Lower lobe of right lung (tissue), 2 donors: ENCODE data around the gene LIN9. TPM values are rescaled to one million over a fixed set of nuclear protein-coding genes. Genes with fewer than 3 reads are reported as not detected.
"Not testable (repeated sequence)": the region's sequence is repeated elsewhere in the genome, so short reads cannot be mapped to it uniquely, and the experiment has no call there.

ENCODE experiments used
- ATAC-seq, 2 donors: fragments of 200-7000 bp; cut with Tn5 transposase; one replicate each; pipeline ENCODE4 v1.9.1; 2020 to 2022; ENCODE audit warnings: mild to moderate bottlenecking in 2 of 2, moderate library complexity in 2 of 2
- DNase-seq: peaks from one replicate; pipeline ENCODE4 v3.0.0-alpha.2; 2020
- H3K27ac ChIP-seq: fragments of 200-600 bp; one replicate; pipeline ENCODE4 v1.8.0; 2022
- H3K27me3 ChIP-seq: fragments of 200-600 bp; one replicate; pipeline ENCODE4 v1.8.0; 2022; ENCODE audit warnings: low read depth
- H3K36me3 ChIP-seq: fragments of 200-600 bp; one replicate; pipeline ENCODE4 v1.8.0; 2022; ENCODE audit warnings: mild to moderate bottlenecking
- H3K4me1 ChIP-seq: fragments of 200-600 bp; one replicate; pipeline ENCODE4 v1.8.0; 2022
- H3K4me3 ChIP-seq: fragments of 200-600 bp; one replicate; pipeline ENCODE4 v1.8.0; 2022; ENCODE audit warnings: mild to moderate bottlenecking
- H3K9me3 ChIP-seq: fragments of 200-600 bp; one replicate; pipeline ENCODE4 v1.8.0; 2022
- intact Hi-C: fragments of 100-400 bp; cut with DNase I; formaldehyde crosslinking; loops from one replicate; pipeline ENCODE4 v1.11.0; 2022
- total RNA-seq: library from RNA; stranded (reverse); fragmentation: NEBNext Ultra II Directional; extraction: Animal tissue kit (Norgen Biotek cat#: 25700); gene quantifications from one replicate; pipeline ENCODE4 v1.2.1, GENCODE V29; 2021
- TF ChIP-seq, protein P1 (sequence below): fragments of 200-600 bp; IDR thresholded peaks from one replicate; pipeline ENCODE4 v1.8.0; 2022; ENCODE audit warnings: antibody characterized with exemption, mild to moderate bottlenecking
- donor health status: DM: no; HTN: yes; CAD: no; lungs with severe emphysema.

The LIN9 gene
- total RNA-seq, 1 donor from 2014 or later: 3.5 TPM

DNA sequence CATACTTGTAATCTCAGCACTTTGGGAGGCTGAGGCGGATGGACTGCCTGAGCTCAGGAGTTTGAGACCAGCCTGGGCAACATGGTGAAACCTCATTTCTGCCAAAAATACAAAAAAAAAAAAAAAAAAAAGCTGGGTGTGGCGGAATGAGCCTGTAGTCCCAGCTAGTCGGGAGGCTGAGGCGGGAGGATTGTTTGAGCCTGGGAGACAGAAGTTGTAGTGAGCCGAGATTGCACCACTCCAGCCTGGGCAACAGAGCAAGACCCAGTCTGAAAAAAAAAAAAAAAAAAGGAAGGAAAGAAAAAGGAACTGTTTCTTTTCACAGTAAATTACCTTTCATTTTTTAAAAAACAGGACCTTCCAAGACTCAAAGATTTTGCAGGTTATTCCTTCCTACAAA is 29.5 kb downstream of the LIN9 start:
- Histone ChIP-seq H3K4me3 (no peak overlapping the region), H3K27ac (no peak overlapping the region), H3K9me3 (no peaks in the 10 kb centered on the region), H3K36me3 (no peaks in the 10 kb centered on the region), H3K27me3 (no peaks in the 10 kb centered on the region), H3K4me1 (no peaks in the 10 kb centered on the region)
- TF ChIP-seq, protein P1, sequence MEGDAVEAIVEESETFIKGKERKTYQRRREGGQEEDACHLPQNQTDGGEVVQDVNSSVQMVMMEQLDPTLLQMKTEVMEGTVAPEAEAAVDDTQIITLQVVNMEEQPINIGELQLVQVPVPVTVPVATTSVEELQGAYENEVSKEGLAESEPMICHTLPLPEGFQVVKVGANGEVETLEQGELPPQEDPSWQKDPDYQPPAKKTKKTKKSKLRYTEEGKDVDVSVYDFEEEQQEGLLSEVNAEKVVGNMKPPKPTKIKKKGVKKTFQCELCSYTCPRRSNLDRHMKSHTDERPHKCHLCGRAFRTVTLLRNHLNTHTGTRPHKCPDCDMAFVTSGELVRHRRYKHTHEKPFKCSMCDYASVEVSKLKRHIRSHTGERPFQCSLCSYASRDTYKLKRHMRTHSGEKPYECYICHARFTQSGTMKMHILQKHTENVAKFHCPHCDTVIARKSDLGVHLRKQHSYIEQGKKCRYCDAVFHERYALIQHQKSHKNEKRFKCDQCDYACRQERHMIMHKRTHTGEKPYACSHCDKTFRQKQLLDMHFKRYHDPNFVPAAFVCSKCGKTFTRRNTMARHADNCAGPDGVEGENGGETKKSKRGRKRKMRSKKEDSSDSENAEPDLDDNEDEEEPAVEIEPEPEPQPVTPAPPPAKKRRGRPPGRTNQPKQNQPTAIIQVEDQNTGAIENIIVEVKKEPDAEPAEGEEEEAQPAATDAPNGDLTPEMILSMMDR: no peak
- intact Hi-C loops: no loop called here
- DNase-seq (no peak), ATAC-seq (no peak)

DNA sequence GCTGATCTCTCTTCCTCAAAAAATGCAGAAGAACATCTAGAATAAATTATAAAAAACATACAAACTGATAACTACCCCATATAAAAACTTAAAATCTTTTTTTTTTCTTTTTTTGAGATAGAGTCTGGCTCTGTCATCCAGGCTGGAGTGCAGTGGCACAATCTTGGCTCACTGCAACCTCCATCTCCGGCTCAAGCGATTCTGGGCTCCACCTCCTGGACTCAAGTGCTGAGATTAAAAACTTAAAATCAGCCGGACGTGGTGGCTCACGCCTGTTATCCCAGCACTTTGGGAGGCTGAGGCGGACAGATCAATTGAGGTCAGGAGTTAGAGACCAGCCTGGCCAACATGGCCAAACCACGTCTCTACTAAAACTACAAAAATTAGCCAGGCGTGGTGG is 31.1 kb downstream of the LIN9 start:
- intact Hi-C loops: no loop called here
- Histone ChIP-seq H3K4me3 (no peak overlapping the region), H3K27me3 (no peaks in the 10 kb centered on the region), H3K36me3 (no peaks in the 10 kb centered on the region), H3K4me1 (no peaks in the 10 kb centered on the region), H3K27ac (no peak overlapping the region), H3K9me3 (no peaks in the 10 kb centered on the region)
- DNase-seq: no peak
- TF ChIP-seq, protein P1: no peak
- no peak for ATAC-seq

DNA sequence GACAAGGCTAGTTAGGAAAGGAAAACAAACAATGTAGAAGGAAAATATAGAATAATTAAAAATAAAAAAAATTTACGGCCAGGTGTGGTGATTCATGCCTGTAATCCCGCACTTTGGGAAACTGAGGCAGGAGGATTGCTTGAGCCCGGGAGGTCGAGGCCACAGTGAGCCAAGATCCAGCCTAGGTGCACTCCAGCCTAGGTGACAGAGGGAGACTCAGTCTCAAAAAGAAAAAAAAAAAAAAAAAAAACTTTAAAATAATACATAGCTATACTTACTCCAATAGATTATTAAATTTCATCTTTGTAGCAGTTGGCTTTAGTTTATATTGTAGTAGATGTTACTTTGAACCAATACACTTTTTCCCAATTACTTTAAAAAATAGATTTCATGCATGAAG is 32.0 kb downstream of the LIN9 start:
- H3K27me3 ChIP-seq: no peaks in the 10 kb centered on the region
- no peaks in the 10 kb centered on the region for H3K36me3 ChIP-seq
- ATAC-seq (no peak), DNase-seq (no peak)
- TF ChIP-seq, protein P1: no peak
- no peak overlapping the region for H3K4me3 ChIP-seq
- no peaks in the 10 kb centered on the region for H3K9me3 ChIP-seq
- H3K27ac ChIP-seq: no peak overlapping the region
- no peaks in the 10 kb centered on the region for H3K4me1 ChIP-seq
- intact Hi-C loops: no loop called here

DNA sequence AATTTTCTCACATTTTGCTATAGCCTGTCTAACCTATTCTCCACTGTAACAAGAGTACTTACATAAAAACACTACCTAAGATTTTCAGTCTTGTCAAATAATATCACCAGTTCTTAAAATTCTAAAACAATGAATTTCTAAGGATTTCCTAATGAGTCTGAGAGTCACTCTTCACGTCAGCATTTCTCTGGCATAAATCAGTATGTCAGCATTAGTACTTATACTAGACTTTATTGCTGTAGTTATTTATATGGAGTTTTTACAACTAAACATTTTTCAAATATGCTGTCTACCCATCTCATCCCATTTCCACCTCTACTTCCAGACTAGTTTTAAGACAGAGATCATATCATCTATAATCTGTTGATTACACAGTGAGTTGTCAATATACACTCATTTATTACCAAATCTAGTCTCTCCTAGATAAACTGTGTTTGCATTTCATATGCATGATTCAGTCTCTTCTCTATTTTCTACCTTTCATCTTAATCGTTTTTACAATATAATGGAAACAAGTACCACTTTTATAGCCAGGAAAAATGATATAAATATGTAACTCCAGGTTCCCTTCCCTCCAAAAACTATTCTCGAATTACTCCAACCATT is 32.8 kb downstream of the LIN9 start:
- H3K4me3 ChIP-seq: no peak overlapping the region
- TF ChIP-seq, protein P1: no peak
- no peak for ATAC-seq
- H3K4me1 ChIP-seq: no peaks in the 10 kb centered on the region
- H3K27me3 ChIP-seq: no peaks in the 10 kb centered on the region
- DNase-seq: no peak
- intact Hi-C loops: no loop called here
- no peaks in the 10 kb centered on the region for H3K36me3 ChIP-seq
- no peaks in the 10 kb centered on the region for H3K9me3 ChIP-seq
- no peak overlapping the region for H3K27ac ChIP-seq

DNA sequence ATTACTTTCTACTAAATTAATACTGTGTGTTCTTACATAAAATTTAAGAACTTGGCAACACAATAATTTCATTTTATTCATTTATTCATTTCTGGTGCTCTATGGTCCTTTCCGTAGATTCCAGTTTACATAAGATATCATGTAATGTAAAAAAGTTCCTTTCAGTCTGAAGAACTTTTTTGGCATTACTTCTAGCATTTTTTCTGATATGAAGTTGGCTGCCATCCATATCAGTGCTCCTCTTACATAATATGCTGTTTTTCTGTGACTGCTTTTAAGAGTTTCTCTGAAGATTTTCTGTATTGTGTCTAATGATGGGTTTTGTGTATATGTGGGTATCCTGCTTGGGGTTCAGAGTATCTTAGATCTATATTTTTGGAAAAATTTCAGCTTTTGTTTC is 34.8 kb downstream of the LIN9 start:
- H3K27ac ChIP-seq: peak overlapping the region; percentile 38
- H3K9me3 ChIP-seq: no peaks in the 10 kb centered on the region
- no peaks in the 10 kb centered on the region for H3K4me1 ChIP-seq
- H3K27me3 ChIP-seq: no peaks in the 10 kb centered on the region
- H3K4me3 ChIP-seq: no peak overlapping the region
- DNase-seq (no peak), ATAC-seq (peak; percentile 21 to 69)
- intact Hi-C loops: no loop called here
- H3K36me3 ChIP-seq: no peaks in the 10 kb centered on the region
- TF ChIP-seq, protein P1: no peak

DNA sequence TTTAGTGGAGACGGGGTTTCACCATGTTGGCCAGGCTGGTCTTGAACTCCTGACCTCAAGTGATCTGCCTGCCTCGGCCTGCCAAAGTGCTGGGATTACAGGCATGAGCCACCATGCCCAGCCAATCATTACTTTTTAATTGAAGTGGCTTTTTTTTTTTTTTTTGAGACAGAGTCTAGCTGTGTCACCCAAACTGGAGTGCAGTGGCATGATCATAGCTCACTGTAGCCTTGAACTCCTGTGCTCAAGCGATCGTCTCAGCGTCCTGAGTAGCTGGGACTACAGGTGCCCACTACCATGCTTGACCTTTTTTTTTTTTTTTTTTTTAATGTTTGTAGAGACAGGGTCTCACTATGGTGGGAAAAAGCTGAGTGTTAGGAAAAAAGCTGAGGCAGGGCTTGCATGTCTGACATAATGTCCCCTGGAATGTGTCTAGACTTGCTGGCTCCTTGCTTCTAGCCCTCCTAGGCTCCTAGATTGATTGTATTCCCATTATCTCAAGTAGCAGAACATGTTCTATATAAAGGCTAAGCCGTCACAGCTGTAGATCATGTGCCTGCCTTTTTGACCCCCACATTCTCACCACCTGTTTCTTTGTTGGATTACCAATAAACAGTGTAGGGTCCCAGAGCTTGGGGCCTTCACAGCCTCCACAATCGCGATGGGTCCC is 36.6 kb downstream of the LIN9 start:
- intact Hi-C loops, H3K27ac ChIP-seq, DNase-seq: not testable (repeated sequence)

More for the DNA sequence above, 36.6 kb downstream of the LIN9 start:
- H3K9me3 ChIP-seq, H3K27me3 ChIP-seq, H3K4me1 ChIP-seq, H3K36me3 ChIP-seq, H3K4me3 ChIP-seq: not testable (repeated sequence)
- ATAC-seq: peak; percentile 41 to 67
